ENCODE results near the gene TMEM272.

TMEM272 gene

GRCh38 chr13:51865838-51866237 is 20.9 kb upstream of the TMEM272 start:
- H3K9me3 Mint-ChIP-seq: no peaks in the 10 kb centered on the region
- ATAC-seq: no peak
- no peak overlapping the region for H3K27ac Mint-ChIP-seq
- H3K27me3 Mint-ChIP-seq: peaks cover 45% of the 10 kb centered on the region
- no peaks in the 10 kb centered on the region for H3K4me1 Mint-ChIP-seq
- H3K4me3 Mint-ChIP-seq: no peak overlapping the region
- no peaks in the 10 kb centered on the region for H3K36me3 Mint-ChIP-seq

- H3K27ac Mint-ChIP-seq: no peak overlapping the region
- no peaks in the 10 kb centered on the region for H3K9me3 Mint-ChIP-seq
- H3K27me3 Mint-ChIP-seq: peaks cover 54% of the 10 kb centered on the region
- ATAC-seq: no peak
- H3K36me3 Mint-ChIP-seq: no peaks in the 10 kb centered on the region
- no peaks in the 10 kb centered on the region for H3K4me1 Mint-ChIP-seq
- no peak overlapping the region for H3K4me3 Mint-ChIP-seq
Measured at GRCh38 chr13:51862957-51863356, 18.0 kb upstream of the TMEM272 start.

DNA sequence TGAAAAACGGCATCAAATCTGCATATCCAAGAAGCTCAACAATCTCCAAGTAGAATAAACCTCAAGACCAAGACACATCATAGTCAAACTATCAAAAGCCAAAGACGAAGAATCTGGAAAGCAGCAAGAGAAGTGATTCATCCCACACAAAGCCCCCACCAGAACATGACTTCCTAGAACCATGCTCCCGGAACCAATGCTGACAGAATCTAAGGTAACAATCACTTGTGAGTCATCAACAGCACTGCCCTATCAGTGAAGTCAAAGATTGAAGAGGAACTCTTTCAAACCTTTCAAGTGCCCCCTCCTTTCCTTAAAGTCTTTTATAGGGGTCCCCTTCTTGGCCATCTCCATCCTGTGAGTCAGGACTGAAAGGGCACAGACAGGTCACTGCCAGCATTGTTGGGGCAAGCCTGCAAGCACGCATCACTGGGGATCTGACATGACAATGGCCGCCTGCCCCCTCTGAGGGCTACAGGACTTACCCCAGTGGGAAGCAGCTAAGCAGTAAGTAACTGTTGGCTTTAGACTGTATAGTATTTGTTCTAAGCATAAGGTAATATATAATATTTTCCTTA is 16.8 kb upstream of the TMEM272 start, which contains the start of gene CCDC70:
CCDC70 (plus strand) TSS at position 247 of the 578 bp plus-strand sequence. CDS start 3,443 bp downstream, outside the sequence.
- Mint-ChIP-seq H3K36me3 (no peaks in the 10 kb centered on the region), H3K27me3 (peaks cover 46% of the 10 kb centered on the region), H3K9me3 (no peaks in the 10 kb centered on the region), H3K4me3 (no peak within 1 kb of the TSS), H3K27ac (no peak within 1 kb of the TSS), H3K4me1 (no peaks in the 10 kb centered on the region)
- ATAC-seq: no peak

DNA sequence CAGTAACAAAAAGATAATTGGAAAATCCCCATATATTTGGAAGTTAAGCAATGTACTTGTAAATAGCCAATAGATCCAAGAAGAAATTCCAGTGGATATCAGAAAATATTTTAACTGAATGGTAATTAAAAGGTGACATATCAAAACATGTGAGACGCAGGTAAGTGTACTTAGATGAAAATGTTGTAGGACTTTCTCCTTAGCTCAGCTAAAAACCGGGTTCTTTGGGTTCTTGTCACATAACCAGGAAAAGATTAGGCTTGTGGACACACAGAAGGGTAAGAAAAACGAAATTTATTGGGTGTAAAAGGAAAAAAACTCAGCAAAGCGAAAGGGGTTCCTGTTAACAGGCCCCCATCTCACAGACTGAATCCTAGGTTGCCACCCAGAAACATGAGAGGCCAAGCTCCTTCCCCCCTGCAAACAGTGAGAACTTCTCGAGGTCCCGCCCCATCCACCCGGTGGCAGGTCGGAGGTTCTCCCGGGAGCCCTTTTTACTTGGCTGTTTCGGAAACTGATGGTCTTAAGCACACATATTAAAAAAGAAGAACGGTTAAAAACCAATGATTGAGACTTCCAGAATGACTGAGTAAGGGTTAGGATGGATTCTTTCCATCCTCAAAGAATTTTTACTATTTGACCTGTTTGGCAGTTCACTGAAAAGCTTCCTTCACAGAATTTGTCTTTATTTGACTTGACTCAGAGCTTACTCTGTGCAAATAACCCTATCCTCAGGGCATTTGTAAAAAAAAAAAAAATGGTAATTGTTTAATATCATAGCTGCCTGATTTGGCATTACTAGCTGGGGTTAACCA is 13.7 kb upstream of the TMEM272 start:
- Mint-ChIP-seq H3K4me3 (no peak overlapping the region), H3K4me1 (no peaks in the 10 kb centered on the region), H3K27me3 (peaks cover 24% of the 10 kb centered on the region), H3K27ac (no peak overlapping the region), H3K36me3 (no peaks in the 10 kb centered on the region), H3K9me3 (no peaks in the 10 kb centered on the region)
- no peak for ATAC-seq

DNA sequence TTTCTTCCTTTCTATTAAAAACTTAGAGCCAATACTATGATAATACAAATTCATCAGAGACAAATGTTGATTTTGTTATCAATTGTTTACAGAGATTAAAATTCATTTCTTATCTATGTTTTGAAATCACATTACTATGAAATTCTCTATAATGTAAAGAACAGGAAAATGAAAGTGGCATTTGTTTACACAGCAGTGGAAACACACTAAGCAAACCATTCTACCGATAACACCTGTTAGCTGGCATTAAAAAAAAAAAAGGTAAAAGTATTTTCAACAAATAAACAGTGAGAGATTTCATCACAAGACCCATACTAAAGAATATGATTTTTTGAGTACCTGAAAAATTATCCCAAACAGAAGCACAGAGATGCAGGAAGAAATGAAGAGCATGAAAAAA is 12.0 kb upstream of the TMEM272 start:
- H3K27me3 Mint-ChIP-seq: peaks cover 21% of the 10 kb centered on the region
- H3K27ac Mint-ChIP-seq: no peak overlapping the region
- no peak overlapping the region for H3K4me3 Mint-ChIP-seq
- H3K36me3 Mint-ChIP-seq: no peaks in the 10 kb centered on the region
- H3K4me1 Mint-ChIP-seq: no peaks in the 10 kb centered on the region
- no peak for ATAC-seq
- no peaks in the 10 kb centered on the region for H3K9me3 Mint-ChIP-seq

DNA sequence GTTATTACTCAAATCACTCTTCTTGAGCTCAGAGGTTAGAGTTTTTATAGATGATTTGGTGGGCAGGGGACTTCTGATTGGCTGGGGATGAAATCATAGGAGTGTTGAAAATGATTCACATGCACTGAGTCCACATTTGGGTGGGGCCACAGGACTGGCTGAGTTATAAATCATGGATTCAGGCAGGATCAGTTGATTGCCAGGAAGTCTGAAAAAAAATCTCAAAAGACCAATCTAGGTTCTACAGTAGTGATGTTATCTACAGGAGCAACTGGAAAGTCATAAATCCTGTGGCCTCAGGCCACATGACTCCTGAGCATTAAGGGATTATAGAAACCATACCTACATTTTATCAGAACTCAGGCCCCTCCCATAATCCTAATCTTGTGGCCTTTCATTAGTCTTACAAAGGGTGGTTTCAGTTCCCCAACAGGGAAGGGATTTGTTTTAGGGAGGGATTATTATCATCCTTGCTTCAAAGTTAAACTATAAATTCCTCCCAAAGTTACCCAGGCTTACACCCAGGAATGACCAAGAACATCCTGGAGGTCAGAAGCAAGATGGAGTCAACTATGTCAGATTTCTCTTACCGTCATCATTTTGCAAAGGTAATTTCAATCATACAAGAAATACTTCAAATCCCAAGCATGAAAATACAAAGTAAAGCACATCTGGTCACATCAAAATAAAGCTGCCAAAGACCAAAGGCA is 11.2 kb upstream of the TMEM272 start:
- no peak for ATAC-seq
- peaks cover 29% of the 10 kb centered on the region for H3K27me3 Mint-ChIP-seq
- H3K9me3 Mint-ChIP-seq: no peaks in the 10 kb centered on the region
- H3K4me1 Mint-ChIP-seq: no peaks in the 10 kb centered on the region
- no peak overlapping the region for H3K4me3 Mint-ChIP-seq
- no peak overlapping the region for H3K27ac Mint-ChIP-seq
- no peaks in the 10 kb centered on the region for H3K36me3 Mint-ChIP-seq

DNA sequence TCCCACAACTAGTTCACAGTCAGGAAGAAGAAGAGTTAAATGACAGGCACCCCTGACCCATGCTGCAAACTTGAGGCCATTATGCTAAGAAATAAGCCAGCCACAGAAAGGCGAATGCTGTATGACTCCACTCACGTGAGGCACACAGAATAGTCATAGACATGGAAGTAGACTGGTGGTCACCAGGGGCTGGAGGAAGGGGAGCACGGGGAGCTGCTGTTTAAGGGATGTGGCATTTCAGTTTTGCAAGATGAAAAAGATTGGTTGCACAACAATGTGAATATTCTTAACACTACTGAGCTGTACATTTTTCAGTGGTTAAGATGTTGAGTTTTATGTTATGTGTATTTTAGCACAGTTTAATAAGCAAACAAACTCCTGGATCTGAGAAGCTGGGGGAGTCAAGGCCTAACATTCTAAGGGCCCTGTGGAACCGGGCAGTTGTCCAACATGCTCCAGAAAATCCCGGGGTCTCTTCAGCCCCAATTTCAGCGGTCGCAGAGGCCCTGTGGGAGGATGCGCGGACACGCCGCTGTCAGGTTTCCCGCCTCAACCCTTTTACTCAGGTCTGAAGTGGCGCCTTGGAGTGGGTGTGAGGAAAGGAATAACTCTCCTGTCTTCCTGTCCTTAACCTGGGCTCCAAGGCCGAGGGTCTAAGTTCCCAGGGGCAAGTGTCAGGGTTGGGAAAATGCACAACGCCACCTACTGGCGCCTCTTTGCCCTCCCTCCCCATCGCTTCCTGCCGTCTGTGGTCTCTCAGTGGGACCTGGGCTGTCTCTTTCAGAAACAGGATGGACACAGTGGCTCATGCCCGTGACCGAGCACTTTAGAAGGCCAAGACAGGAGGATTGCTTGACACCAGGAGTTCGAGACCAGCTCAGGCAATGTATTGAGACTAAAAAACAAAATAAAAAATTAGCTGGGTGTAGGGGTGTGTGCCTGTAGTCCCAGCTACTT is 4.4 kb upstream of the TMEM272 start:
- Mint-ChIP-seq H3K27ac (no peak overlapping the region), H3K4me1 (peaks cover 7% of the 10 kb centered on the region), H3K27me3 (peaks cover 35% of the 10 kb centered on the region), H3K36me3 (no peaks in the 10 kb centered on the region), H3K9me3 (no peaks in the 10 kb centered on the region), H3K4me3 (no peak overlapping the region)
- ATAC-seq: no peak

GRCh38 chr13:51848674-51849073 is 3.7 kb upstream of the TMEM272 start:
- no peak overlapping the region for H3K4me3 Mint-ChIP-seq
- H3K4me1 Mint-ChIP-seq: peaks cover 7% of the 10 kb centered on the region
- peaks cover 38% of the 10 kb centered on the region for H3K27me3 Mint-ChIP-seq
- H3K36me3 Mint-ChIP-seq: no peaks in the 10 kb centered on the region
- H3K9me3 Mint-ChIP-seq: no peaks in the 10 kb centered on the region
- H3K27ac Mint-ChIP-seq: no peak overlapping the region
- no peak for ATAC-seq

DNA sequence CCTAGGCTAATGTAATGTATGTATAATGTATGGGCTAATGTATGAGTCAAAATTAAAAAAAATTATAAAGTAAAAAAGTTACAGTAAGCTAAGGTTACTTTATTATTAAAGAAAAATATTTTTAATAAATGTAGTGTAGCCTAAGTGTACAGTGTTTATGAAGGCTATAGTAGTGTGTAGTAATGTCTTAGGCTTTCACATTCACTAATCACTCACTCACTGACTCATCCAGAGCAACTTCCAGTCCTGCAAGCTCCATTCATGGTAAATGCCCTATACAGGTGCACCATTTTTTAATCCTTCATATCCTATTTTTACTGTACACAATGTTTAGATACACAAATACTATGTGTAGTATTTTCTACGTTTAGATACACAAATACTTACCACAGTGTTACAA is 1.8 kb upstream of the TMEM272 start:
- ATAC-seq: no peak

GRCh38 chr13:51845574-51846318 is 769 bp upstream of the TMEM272 start:
- Mint-ChIP-seq H3K36me3 (no peaks in the 10 kb centered on the region), H3K4me3 (no peak overlapping the region), H3K27me3 (peaks cover 15% of the 10 kb centered on the region), H3K27ac (no peak overlapping the region), H3K4me1 (peaks cover 7% of the 10 kb centered on the region), H3K9me3 (no peaks in the 10 kb centered on the region)
- ATAC-seq: no peak

More for the DNA sequence above, 1.8 kb upstream of the TMEM272 start:
- Mint-ChIP-seq H3K27me3 (peaks cover 25% of the 10 kb centered on the region), H3K4me3 (no peak overlapping the region), H3K4me1 (peaks cover 7% of the 10 kb centered on the region), H3K9me3 (no peaks in the 10 kb centered on the region), H3K36me3 (no peaks in the 10 kb centered on the region), H3K27ac (no peak overlapping the region)

DNA sequence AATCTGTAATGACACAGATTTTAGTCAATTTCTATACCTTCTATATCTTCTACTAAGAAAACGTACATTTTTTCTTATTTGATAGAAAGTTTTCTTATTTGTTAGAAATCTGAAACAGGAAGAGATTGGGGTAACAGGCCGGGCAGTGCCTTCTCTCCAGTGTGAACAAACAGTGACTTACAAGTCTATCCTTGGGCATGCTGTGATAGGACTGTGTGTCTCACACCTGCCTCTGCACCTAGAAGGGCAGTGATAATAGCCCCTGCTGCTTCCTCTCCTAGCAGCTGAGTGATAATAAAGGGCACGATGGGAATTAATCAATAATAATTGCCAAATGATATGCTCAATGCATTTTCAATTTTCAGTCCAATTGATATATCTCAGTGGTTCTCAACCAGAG is 1.4 kb downstream of the TMEM272 start:
- no peaks in the 10 kb centered on the region for H3K9me3 Mint-ChIP-seq
- no peak for ATAC-seq
- peaks cover 7% of the 10 kb centered on the region for H3K4me1 Mint-ChIP-seq
- no peak overlapping the region for H3K27ac Mint-ChIP-seq
- no peaks in the 10 kb centered on the region for H3K36me3 Mint-ChIP-seq
- no peak overlapping the region for H3K4me3 Mint-ChIP-seq
- H3K27me3 Mint-ChIP-seq: peaks cover 25% of the 10 kb centered on the region

GRCh38 chr13:51841732-51842131 is 3.2 kb downstream of the TMEM272 start:
- no peak for ATAC-seq
- Mint-ChIP-seq H3K4me1 (peaks cover 7% of the 10 kb centered on the region), H3K27ac (no peak overlapping the region), H3K4me3 (no peak overlapping the region), H3K36me3 (no peaks in the 10 kb centered on the region), H3K9me3 (no peaks in the 10 kb centered on the region), H3K27me3 (peaks cover 37% of the 10 kb centered on the region)

- H3K4me1 Mint-ChIP-seq: peaks cover 7% of the 10 kb centered on the region
- no peak for ATAC-seq
- peaks cover 37% of the 10 kb centered on the region for H3K27me3 Mint-ChIP-seq
- no peaks in the 10 kb centered on the region for H3K36me3 Mint-ChIP-seq
- no peaks in the 10 kb centered on the region for H3K9me3 Mint-ChIP-seq
- no peak overlapping the region for H3K4me3 Mint-ChIP-seq
- no peak overlapping the region for H3K27ac Mint-ChIP-seq
Measured at GRCh38 chr13:51840917-51841316, 4.1 kb downstream of the TMEM272 start.
